Parathyroid adenoma (tissue), 2 donors: ENCODE data around the gene COL23A1.

ENCODE experiments used
- H2AFZ ChIP-seq: fragments of 300-600 bp; sonication (generic); one replicate; pipeline ENCODE4 v1.7.0; 2017; ENCODE audit warnings: antibody characterized with exemption, mild to moderate bottlenecking
- H3K27ac ChIP-seq: fragments of 300-600 bp; sonication (generic); one replicate; pipeline ENCODE4 v1.7.0; 2017
- H3K27me3 ChIP-seq: fragments of 300-600 bp; sonication (generic); one replicate; pipeline ENCODE4 v1.7.0; 2017; ENCODE audit warnings: low read length; ENCODE audit not compliant: control insufficient read depth, insufficient read depth
- H3K36me3 ChIP-seq: fragments of 300-600 bp; sonication (generic); one replicate; pipeline ENCODE4 v1.7.0; 2017; ENCODE audit warnings: low read length; ENCODE audit not compliant: control insufficient read depth, insufficient read depth
- H3K4me1 ChIP-seq: fragments of 300-600 bp; sonication (generic); one replicate; pipeline ENCODE4 v1.7.0; 2017; ENCODE audit warnings: control low read depth
- H3K4me2 ChIP-seq: fragments of 300-600 bp; sonication (generic); one replicate; pipeline ENCODE4 v1.7.0; 2017; ENCODE audit warnings: low read length
- H3K4me3 ChIP-seq: fragments of 300-600 bp; sonication (generic); one replicate; pipeline ENCODE4 v1.7.0; 2017; ENCODE audit warnings: low read depth, low read length
- H3K79me2 ChIP-seq: fragments of 300-600 bp; sonication (generic); one replicate; pipeline ENCODE4 v1.7.0; 2017; ENCODE audit warnings: control low read depth
- H3K9ac ChIP-seq: fragments of 300-600 bp; sonication (generic); one replicate; pipeline ENCODE4 v1.7.0; 2017; ENCODE audit warnings: mild to moderate bottlenecking
- H3K9me3 ChIP-seq: fragments of 300-600 bp; sonication (generic); one replicate; pipeline ENCODE4 v1.7.0; 2017; ENCODE audit warnings: low read length; ENCODE audit not compliant: control insufficient read depth
- CTCF ChIP-seq: fragments of 300-600 bp; sonication (generic); IDR thresholded peaks from one replicate; pipeline ENCODE4 v1.7.0; 2017; ENCODE audit warnings: antibody characterized with exemption, mild to moderate bottlenecking
- donor health status: primary hyperparathyroidism.

COL23A1 gene

DNA sequence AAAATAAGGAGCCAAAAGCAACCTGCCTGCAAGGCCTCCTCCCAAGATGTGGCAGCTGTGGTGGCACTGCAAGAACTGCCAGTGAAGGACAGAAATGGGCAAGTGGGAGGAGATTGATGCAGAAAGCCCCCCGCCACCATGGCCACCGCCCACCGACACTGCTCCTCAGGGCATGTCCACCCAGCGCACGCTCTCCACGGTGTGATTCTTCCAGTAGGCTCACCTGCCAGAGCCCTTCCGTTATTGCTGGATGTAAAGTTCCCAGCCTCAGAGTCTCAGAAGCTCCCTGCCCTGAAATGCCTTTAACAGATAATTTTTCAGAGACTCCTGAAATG is 202.4 kb downstream of the COL23A1 start:
- Histone ChIP-seq H3K27me3 (no peaks in the 10 kb centered on the region), H3K36me3 (no peaks in the 10 kb centered on the region), H2AFZ (no peak overlapping the region), H3K9ac (no peak overlapping the region), H3K4me1 (peaks cover 4% of the 10 kb centered on the region), H3K4me2 (no peak overlapping the region), H3K79me2 (no peaks in the 10 kb centered on the region), H3K27ac (no peak overlapping the region), H3K9me3 (no peaks in the 10 kb centered on the region), H3K4me3 (no peak overlapping the region)
- no peak for TF ChIP-seq CTCF

GRCh38 chr5:178387061-178387855 is 202.9 kb downstream of the COL23A1 start:
- no peak for TF ChIP-seq CTCF
- Histone ChIP-seq H3K27me3 (no peaks in the 10 kb centered on the region), H3K9ac (no peak overlapping the region), H3K27ac (no peak overlapping the region), H3K9me3 (no peaks in the 10 kb centered on the region), H2AFZ (no peak overlapping the region), H3K4me1 (peaks cover 9% of the 10 kb centered on the region), H3K4me3 (no peak overlapping the region), H3K79me2 (no peaks in the 10 kb centered on the region), H3K36me3 (no peaks in the 10 kb centered on the region), H3K4me2 (no peak overlapping the region)

- peaks cover 11% of the 10 kb centered on the region for H3K4me1 ChIP-seq
These were observed 203.8 kb downstream of the COL23A1 start for GRCh38 chr5:178386336-178386931.

DNA sequence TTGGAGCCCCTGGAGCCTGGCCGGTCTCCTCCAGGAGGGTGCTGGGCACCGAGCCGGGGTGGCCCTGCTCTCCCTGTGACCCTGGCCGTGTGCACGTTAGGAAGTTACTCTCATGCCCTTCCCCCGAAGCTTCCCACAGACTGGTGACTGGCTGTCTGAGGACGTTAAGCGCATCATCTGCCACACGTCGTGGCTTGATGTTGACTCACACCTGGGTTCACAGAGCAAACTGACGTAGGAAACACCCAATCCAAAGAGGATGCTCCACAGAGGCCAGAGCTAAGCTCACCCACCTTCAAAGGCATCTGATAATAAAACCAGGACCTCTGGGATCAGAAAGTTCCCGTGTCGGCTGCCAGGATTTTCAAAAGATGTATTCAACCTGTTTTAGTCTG is 204.7 kb downstream of the COL23A1 start:
- H3K9me3 ChIP-seq, result no peaks in the 10 kb centered on the region
- H3K79me2 ChIP-seq, result no peaks in the 10 kb centered on the region
- H3K27ac ChIP-seq, result no peak overlapping the region
- no peak overlapping the region for H3K9ac ChIP-seq
- H3K4me2 ChIP-seq, result no peak overlapping the region
- TF ChIP-seq CTCF, result no peak
- H3K27me3 ChIP-seq, result no peaks in the 10 kb centered on the region
- no peak overlapping the region for H3K4me3 ChIP-seq
- H3K36me3 ChIP-seq, result no peaks in the 10 kb centered on the region
- no peak overlapping the region for H2AFZ ChIP-seq
- H3K4me1 ChIP-seq, result peaks cover 11% of the 10 kb centered on the region

More at GRCh38 chr5:178386336-178386931, 203.8 kb downstream of the COL23A1 start:
- Histone ChIP-seq H3K79me2 (no peaks in the 10 kb centered on the region), H3K4me2 (no peak overlapping the region), H3K27me3 (no peaks in the 10 kb centered on the region), H3K4me3 (no peak overlapping the region), H2AFZ (no peak overlapping the region), H3K9ac (no peak overlapping the region), H3K27ac (no peak overlapping the region), H3K9me3 (no peaks in the 10 kb centered on the region), H3K36me3 (no peaks in the 10 kb centered on the region)
- no peak for TF ChIP-seq CTCF
